ENCODE data around the gene TNFSF12. TPM values are rescaled to one million over a fixed set of nuclear protein-coding genes. Genes with fewer than 3 reads are reported as not detected.

TNFSF12 gene
- polyA plus RNA-seq, 1 donor (not counting 4 experiments of a cell fraction or from before 2014, with no cell fraction given), result 1.0 TPM

DNA sequence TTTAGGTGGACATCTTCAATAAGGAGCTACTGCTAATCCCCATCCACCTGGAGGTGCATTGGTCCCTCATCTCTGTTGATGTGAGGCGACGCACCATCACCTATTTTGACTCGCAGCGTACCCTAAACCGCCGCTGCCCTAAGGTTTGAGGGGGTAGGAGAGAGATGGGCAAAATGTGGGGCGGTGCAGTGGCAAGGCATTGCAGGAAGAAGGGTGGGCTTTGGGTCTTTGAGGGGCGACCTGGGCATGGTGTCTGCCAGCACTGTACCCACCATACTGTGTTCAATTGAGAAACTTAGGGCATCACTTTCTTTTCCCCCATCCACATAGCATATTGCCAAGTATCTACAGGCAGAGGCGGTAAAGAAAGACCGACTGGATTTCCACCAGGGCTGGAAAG, 21.5 kb downstream of the TNFSF12 start:
- peaks cover 18% of the 10 kb centered on the region for H3K4me1 ChIP-seq (ENCODE audit: control insufficient read depth, extremely low read depth, insufficient read depth, low read length)
- no peak overlapping the region for H3K4me2 ChIP-seq (ENCODE audit: control insufficient read depth, extremely low read depth, insufficient read depth, low read depth, low read length)
- H3K9me3 ChIP-seq (ENCODE audit: control insufficient read depth, low read depth, low read length), result no peaks in the 10 kb centered on the region
- TF ChIP-seq EZH2 (IDR thresholded peaks at IDR 0.05; ENCODE audit: low read length), result no peak
- TF ChIP-seq, protein P1, sequence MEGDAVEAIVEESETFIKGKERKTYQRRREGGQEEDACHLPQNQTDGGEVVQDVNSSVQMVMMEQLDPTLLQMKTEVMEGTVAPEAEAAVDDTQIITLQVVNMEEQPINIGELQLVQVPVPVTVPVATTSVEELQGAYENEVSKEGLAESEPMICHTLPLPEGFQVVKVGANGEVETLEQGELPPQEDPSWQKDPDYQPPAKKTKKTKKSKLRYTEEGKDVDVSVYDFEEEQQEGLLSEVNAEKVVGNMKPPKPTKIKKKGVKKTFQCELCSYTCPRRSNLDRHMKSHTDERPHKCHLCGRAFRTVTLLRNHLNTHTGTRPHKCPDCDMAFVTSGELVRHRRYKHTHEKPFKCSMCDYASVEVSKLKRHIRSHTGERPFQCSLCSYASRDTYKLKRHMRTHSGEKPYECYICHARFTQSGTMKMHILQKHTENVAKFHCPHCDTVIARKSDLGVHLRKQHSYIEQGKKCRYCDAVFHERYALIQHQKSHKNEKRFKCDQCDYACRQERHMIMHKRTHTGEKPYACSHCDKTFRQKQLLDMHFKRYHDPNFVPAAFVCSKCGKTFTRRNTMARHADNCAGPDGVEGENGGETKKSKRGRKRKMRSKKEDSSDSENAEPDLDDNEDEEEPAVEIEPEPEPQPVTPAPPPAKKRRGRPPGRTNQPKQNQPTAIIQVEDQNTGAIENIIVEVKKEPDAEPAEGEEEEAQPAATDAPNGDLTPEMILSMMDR (optimal IDR thresholded peaks at IDR 0.05 in 1 of 3, IDR thresholded peaks at IDR 0.05 in 1 of 3, conservative IDR thresholded peaks at IDR 0.05 in 1 of 3; ENCODE audit: extremely low read depth in 1 of 3, insufficient read depth in 2 of 3, low read length in 3 of 3), result no peak
- peaks cover 48% of the 10 kb centered on the region for H3K79me2 ChIP-seq (ENCODE audit: control insufficient read depth, insufficient read depth, low read length)
- peaks cover 39 to 52% of the 10 kb centered on the region in 2 experiments for H3K36me3 ChIP-seq (ENCODE audit: control insufficient read depth in 2 of 2, extremely low read depth in 1 of 2, insufficient read depth in 2 of 2, low read length in 2 of 2)
- no peak overlapping the region for H3K27ac ChIP-seq (ENCODE audit: control insufficient read depth, insufficient read depth, low read length)
- H3K27me3 ChIP-seq (ENCODE audit: control insufficient read depth, extremely low read depth, insufficient read depth, low read length), result no peaks in the 10 kb centered on the region
- H3K9ac ChIP-seq (ENCODE audit: control insufficient read depth, extremely low read depth, insufficient read depth, low read length), result no peak overlapping the region
- DNase-seq (ENCODE audit: low read depth, low spot score), result no peak
- no peaks in the 10 kb centered on the region for H3K9me1 ChIP-seq (ENCODE audit: control insufficient read depth, extremely low read depth, insufficient read depth, low read length)
- no peak for FAIRE-seq
- H2AFZ ChIP-seq (ENCODE audit: control insufficient read depth, low read length), result no peak overlapping the region
- no peak overlapping the region for H3K4me3 ChIP-seq (ENCODE audit: control insufficient read depth in 2 of 3, extremely low read depth in 1 of 3, insufficient read depth in 2 of 3, low read depth in 1 of 3, low read length in 3 of 3)
- peaks cover 16% of the 10 kb centered on the region for H4K20me1 ChIP-seq (ENCODE audit: control insufficient read depth, extremely low read depth, insufficient read depth, low read length)
- dilution Hi-C loops (cut with MboI; ENCODE audit: extremely low pct_ligation_motif_present, low sequenced_read_pairs), result no loop called here

DNA sequence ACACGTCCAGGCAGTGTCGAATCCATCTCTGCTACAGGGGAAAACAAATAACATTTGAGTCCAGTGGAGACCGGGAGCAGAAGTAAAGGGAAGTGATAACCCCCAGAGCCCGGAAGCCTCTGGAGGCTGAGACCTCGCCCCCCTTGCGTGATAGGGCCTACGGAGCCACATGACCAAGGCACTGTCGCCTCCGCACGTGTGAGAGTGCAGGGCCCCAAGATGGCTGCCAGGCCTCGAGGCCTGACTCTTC, 23.4 kb downstream of the TNFSF12 start:
- H3K4me2 ChIP-seq (ENCODE audit: control insufficient read depth, extremely low read depth, insufficient read depth, low read depth, low read length), result peak overlapping the region; percentile 93
- DNase-seq (ENCODE audit: low read depth, low spot score) (no peak), FAIRE-seq (no peak)
- peak overlapping the region; percentile 45 for H2AFZ ChIP-seq (ENCODE audit: control insufficient read depth, low read length)
- no peaks in the 10 kb centered on the region for H3K27me3 ChIP-seq (ENCODE audit: control insufficient read depth, extremely low read depth, insufficient read depth, low read length)
- peaks cover 33% of the 10 kb centered on the region for H3K4me1 ChIP-seq (ENCODE audit: control insufficient read depth, extremely low read depth, insufficient read depth, low read length)
- peaks cover 58% of the 10 kb centered on the region for H3K79me2 ChIP-seq (ENCODE audit: control insufficient read depth, insufficient read depth, low read length)
- peak overlapping the region; percentile 88 for H3K9ac ChIP-seq (ENCODE audit: control insufficient read depth, extremely low read depth, insufficient read depth, low read length)
- H3K36me3 ChIP-seq (ENCODE audit: control insufficient read depth in 2 of 2, extremely low read depth in 1 of 2, insufficient read depth in 2 of 2, low read length in 2 of 2), result peaks cover 43 to 58% of the 10 kb centered on the region in 2 experiments
- dilution Hi-C loops (cut with MboI; ENCODE audit: extremely low pct_ligation_motif_present, low sequenced_read_pairs), result no loop called here
- no peaks in the 10 kb centered on the region for H3K9me3 ChIP-seq (ENCODE audit: control insufficient read depth, low read depth, low read length)
- H3K4me3 ChIP-seq (ENCODE audit: control insufficient read depth in 2 of 3, extremely low read depth in 1 of 3, insufficient read depth in 2 of 3, low read depth in 1 of 3, low read length in 3 of 3), result peak overlapping the region; percentile 75 to 96 (median 84)
- peaks cover 34% of the 10 kb centered on the region for H4K20me1 ChIP-seq (ENCODE audit: control insufficient read depth, extremely low read depth, insufficient read depth, low read length)
- H3K27ac ChIP-seq (ENCODE audit: control insufficient read depth, insufficient read depth, low read length), result peak overlapping the region; percentile 94
- TF ChIP-seq EZH2 (IDR thresholded peaks at IDR 0.05; ENCODE audit: low read length), result no peak
- TF ChIP-seq, protein P1 (optimal IDR thresholded peaks at IDR 0.05 in 1 of 3, IDR thresholded peaks at IDR 0.05 in 1 of 3, conservative IDR thresholded peaks at IDR 0.05 in 1 of 3; ENCODE audit: extremely low read depth in 1 of 3, insufficient read depth in 2 of 3, low read length in 3 of 3), result no peak
- no peaks in the 10 kb centered on the region for H3K9me1 ChIP-seq (ENCODE audit: control insufficient read depth, extremely low read depth, insufficient read depth, low read length)
